PC-9 (cell line): ENCODE measurements around the gene TPRG1L. TPM values are rescaled to one million over a fixed set of nuclear protein-coding genes. Genes with fewer than 3 reads are reported as not detected.

Experiments used
- BruUV-seq: library from RNA; stranded (reverse); fragments of 400-500 nt; replicated peaks from 2 replicates; lab custom pipeline; 2021; lab: Mats Ljungman, UMichigan
- CTCF ChIA-PET: fragments of 300-600 bp; sonication (Branson Sonifier 250); formaldehyde crosslinking; loops from one replicate; lab custom pipeline; 2022; ENCODE audit warnings: antibody characterized with exemption; lab: Charles Lee
- POLR2A ChIA-PET: fragments of 300-600 bp; sonication (Branson Sonifier 250); formaldehyde crosslinking; loops from one replicate; lab custom pipeline; 2022; ENCODE audit warnings: antibody characterized with exemption; ENCODE audit not compliant: unreplicated experiment; lab: Charles Lee
- DNase-seq, 2 experiments: peaks; one replicate each; pipeline versions ENCODE4 v3.0.0 to v3.0.0-alpha.2; 2015 to 2022; ENCODE audit warnings: mixed read lengths in 1 of 2
- H2AFZ ChIP-seq: fragments of 200-600 bp; sonication (generic); 2 replicates; pipeline ENCODE4 v1.8.1; 2017; ENCODE audit warnings: antibody characterized with exemption
- H3F3A ChIP-seq: fragments of 200-600 bp; sonication (generic); 2 replicates; pipeline ENCODE4 v1.8.1; 2017; ENCODE audit warnings: antibody characterized with exemption, mild to moderate bottlenecking, low read depth; ENCODE audit not compliant: insufficient read depth
- H3K27ac ChIP-seq: fragments of 200-600 bp; sonication (generic); 2 replicates; pipeline ENCODE4 v1.6.1; 2016; ENCODE audit warnings: mixed run types
- H3K27me3 ChIP-seq: fragments of 200-600 bp; sonication (generic); 2 replicates; pipeline ENCODE4 v1.6.1; 2016; ENCODE audit warnings: low read depth, mixed run types; ENCODE audit not compliant: insufficient read depth
- H3K36me3 ChIP-seq: fragments of 200-600 bp; sonication (generic); 2 replicates; pipeline ENCODE4 v1.6.1; 2016; ENCODE audit warnings: low read depth, mixed run types
- H3K4me1 ChIP-seq: fragments of 200-600 bp; sonication (generic); replicated peaks from 2 replicates; pipeline ENCODE4 v1.6.1; 2016; ENCODE audit warnings: mixed run types; ENCODE audit not compliant: insufficient read depth
- H3K4me2 ChIP-seq: fragments of 200-600 bp; sonication (generic); 2 replicates; pipeline ENCODE4 v1.6.1; 2017; ENCODE audit warnings: mixed run types
- H3K4me3 ChIP-seq: fragments of 200-600 bp; sonication (generic); 2 replicates; pipeline ENCODE4 v1.6.1; 2016; ENCODE audit warnings: mixed run types
- H3K79me2 ChIP-seq: fragments of 200-600 bp; sonication (generic); 2 replicates; pipeline ENCODE4 v1.6.1; 2017; ENCODE audit warnings: low read depth, mixed run types
- H3K9me2 ChIP-seq: fragments of 200-600 bp; sonication (generic); 2 replicates; pipeline ENCODE4 v1.8.1; 2017; ENCODE audit warnings: mild to moderate bottlenecking; ENCODE audit not compliant: insufficient read depth
- H3K9me3 ChIP-seq: fragments of 200-600 bp; sonication (generic); 2 replicates; pipeline ENCODE4 v1.8.1; 2016; ENCODE audit warnings: low read depth; ENCODE audit not compliant: insufficient read depth
- H4K20me1 ChIP-seq: fragments of 200-600 bp; sonication (generic); 2 replicates; pipeline ENCODE4 v1.8.1; 2017; ENCODE audit not compliant: insufficient read depth
- CTCF ChIP-seq: fragments of 200-600 bp; sonication (generic); conservative IDR thresholded peaks from 2 replicates; pipeline ENCODE4 v1.6.1; 2017; ENCODE audit warnings: mixed run types, antibody characterized with exemption, mild to moderate bottlenecking, moderate library complexity
- EZH2 ChIP-seq: fragments of 200-600 bp; sonication (generic); IDR thresholded peaks from 2 replicates; pipeline ENCODE4 v1.8.0; 2017; ENCODE audit warnings: antibody characterized with exemption, low read depth
- intact Hi-C: fragments of 100-400 bp; cut with micrococcal nuclease; formaldehyde crosslinking; loops from one replicate; pipeline ENCODE4 v1.10.0; 2022; ENCODE audit not compliant: unreplicated experiment
- total RNA-seq: library from RNA; stranded (reverse); gene quantifications from 2 replicates; pipeline ENCODE4 v1.2.3, GENCODE V29; 2021

TPRG1L gene
- total RNA-seq, 1 experiment from 2014 or later = 41.4 TPM

- TF ChIP-seq EZH2 (no peak), CTCF (no peak)
- Histone ChIP-seq H3K4me3 (peak overlapping the region; percentile 41; the same call in 1 of the 2 replicates), H3K9me2 (no peaks in the 10 kb centered on the region), H3K36me3 (no peaks in the 10 kb centered on the region), H3K4me2 (peak overlapping the region; percentile 79), H3K27me3 (no peaks in the 10 kb centered on the region), H2AFZ (0 out of 2 replicates have a peak overlapping the region, but pooled peaks have one; percentile 69), H3K4me1 (peaks cover 13% of the 10 kb centered on the region), H3K27ac (no peak overlapping the region), H3K9me3 (no peaks in the 10 kb centered on the region), H3F3A (no peaks in the 10 kb centered on the region; the same call in 1 of the 2 replicates), H3K79me2 (no peaks in the 10 kb centered on the region), H4K20me1 (no peaks in the 10 kb centered on the region; the same call in 1 of the 2 replicates)
- CTCF ChIA-PET = no interaction called here
- intact Hi-C loops = no loop called here
- DNase-seq = peak; percentile 35 to 69
- no TSS peak for BruUV-seq
- POLR2A ChIA-PET = no interaction called here
Observed at GRCh38 chr1:3674100-3675094, 49.6 kb downstream of the TPRG1L start.

GRCh38 chr1:3675436-3675835 is 50.6 kb downstream of the TPRG1L start:
- POLR2A ChIA-PET = no interaction called here
- no peaks in the 10 kb centered on the region; the same call in 1 of the 2 replicates for H4K20me1 ChIP-seq
- H3K27ac ChIP-seq = no peak overlapping the region
- DNase-seq = no peak
- BruUV-seq = no TSS peak
- H3K9me2 ChIP-seq = no peaks in the 10 kb centered on the region
- no peaks in the 10 kb centered on the region for H3K79me2 ChIP-seq
- H3K27me3 ChIP-seq = no peaks in the 10 kb centered on the region
- CTCF ChIA-PET = no interaction called here
- H3K4me3 ChIP-seq = no peak overlapping the region
- no peaks in the 10 kb centered on the region for H3K36me3 ChIP-seq
- H3K4me1 ChIP-seq = peaks cover 13% of the 10 kb centered on the region
- intact Hi-C loops = no loop called here
- H3K4me2 ChIP-seq = no peak overlapping the region
- no peaks in the 10 kb centered on the region; the same call in 1 of the 2 replicates for H3F3A ChIP-seq
- TF ChIP-seq CTCF (no peak), EZH2 (no peak)
- H2AFZ ChIP-seq = no peak overlapping the region
- no peaks in the 10 kb centered on the region for H3K9me3 ChIP-seq

- H3K9me3 ChIP-seq = no peaks in the 10 kb centered on the region
- H3K27ac ChIP-seq = no peak overlapping the region
- no peaks in the 10 kb centered on the region for H3K27me3 ChIP-seq
- H3K4me3 ChIP-seq = no peak overlapping the region
- no peaks in the 10 kb centered on the region for H3K36me3 ChIP-seq
- ChIA-PET CTCF (interaction anchor here (0.7 kb wide), 1 partner anchor 194 kb away, joined by 3 read pairs; no protein-coding TSS in a partner anchor), POLR2A (interaction anchor here (0.6 kb wide), 1 partner anchor 1748 kb away, joined by 4 read pairs; no protein-coding TSS in a partner anchor)
- no peak for DNase-seq
- TF ChIP-seq EZH2 (no peak), CTCF (no peak)
- H3K4me2 ChIP-seq = no peak overlapping the region
- no peaks in the 10 kb centered on the region for H3K79me2 ChIP-seq
- intact Hi-C loops = no loop called here
- H4K20me1 ChIP-seq = no peaks in the 10 kb centered on the region; the same call in 1 of the 2 replicates
- H2AFZ ChIP-seq = no peak overlapping the region
- no peaks in the 10 kb centered on the region for H3K9me2 ChIP-seq
- peaks cover 5% of the 10 kb centered on the region for H3K4me1 ChIP-seq
- no peaks in the 10 kb centered on the region; the same call in 1 of the 2 replicates for H3F3A ChIP-seq
- no TSS peak for BruUV-seq
Observed at GRCh38 chr1:3676581-3677470, 52.0 kb downstream of the TPRG1L start.
